Activated CD8-positive, alpha-beta memory T cell treated with anti-CD3 and anti-CD28 coated beads for 1 hour (primary cell): ENCODE data around the gene PSPC1.

Experiments used
- DNase-seq, 2 donors: peaks; one replicate each; pipeline ENCODE4 v3.0.0-alpha.2; 2020; ENCODE audit warnings: low read depth in 1 of 2; ENCODE audit errors: extremely low read depth in 1 of 2

The PSPC1 gene

DNA sequence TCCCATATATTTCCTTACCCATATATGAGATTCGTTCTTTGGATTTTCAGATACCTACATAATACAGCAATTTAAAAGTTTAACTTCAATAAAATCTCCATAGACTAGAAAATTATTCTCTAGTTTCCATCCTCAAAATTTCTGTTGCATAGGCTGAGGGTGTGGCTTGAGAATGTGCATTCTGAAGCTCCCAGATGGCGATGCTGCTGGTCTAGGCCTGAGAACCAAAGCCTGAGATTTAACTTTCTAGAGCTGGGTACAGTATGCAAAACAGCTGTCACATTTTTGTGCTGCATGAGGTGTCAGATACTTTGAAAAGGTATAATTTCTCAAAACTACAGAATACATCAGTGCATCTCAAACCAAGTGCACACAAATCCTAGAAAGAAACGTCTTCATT, 106.6 kb downstream of the PSPC1 start:
- DNase-seq: no peak

DNA sequence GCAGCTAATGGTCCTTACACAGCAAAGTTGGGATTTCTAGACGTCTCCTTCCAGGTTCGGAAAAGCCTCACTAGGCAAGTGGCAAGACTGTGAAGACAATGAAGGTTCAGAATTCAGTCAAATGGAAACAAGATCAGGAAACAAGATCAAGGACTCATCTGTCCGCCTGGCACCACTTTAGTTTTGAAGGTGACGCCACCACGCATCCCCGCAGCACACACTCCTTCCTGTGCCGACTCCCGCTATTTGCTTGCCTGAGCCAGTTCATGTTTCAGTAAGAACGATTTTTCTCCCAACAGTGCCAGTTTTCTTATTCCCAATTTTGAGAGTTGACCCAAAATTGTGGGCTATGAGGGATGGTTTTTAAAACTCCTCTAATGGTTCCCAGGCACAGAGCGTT, 107.8 kb downstream of the PSPC1 start:
- DNase-seq: no peak

DNA sequence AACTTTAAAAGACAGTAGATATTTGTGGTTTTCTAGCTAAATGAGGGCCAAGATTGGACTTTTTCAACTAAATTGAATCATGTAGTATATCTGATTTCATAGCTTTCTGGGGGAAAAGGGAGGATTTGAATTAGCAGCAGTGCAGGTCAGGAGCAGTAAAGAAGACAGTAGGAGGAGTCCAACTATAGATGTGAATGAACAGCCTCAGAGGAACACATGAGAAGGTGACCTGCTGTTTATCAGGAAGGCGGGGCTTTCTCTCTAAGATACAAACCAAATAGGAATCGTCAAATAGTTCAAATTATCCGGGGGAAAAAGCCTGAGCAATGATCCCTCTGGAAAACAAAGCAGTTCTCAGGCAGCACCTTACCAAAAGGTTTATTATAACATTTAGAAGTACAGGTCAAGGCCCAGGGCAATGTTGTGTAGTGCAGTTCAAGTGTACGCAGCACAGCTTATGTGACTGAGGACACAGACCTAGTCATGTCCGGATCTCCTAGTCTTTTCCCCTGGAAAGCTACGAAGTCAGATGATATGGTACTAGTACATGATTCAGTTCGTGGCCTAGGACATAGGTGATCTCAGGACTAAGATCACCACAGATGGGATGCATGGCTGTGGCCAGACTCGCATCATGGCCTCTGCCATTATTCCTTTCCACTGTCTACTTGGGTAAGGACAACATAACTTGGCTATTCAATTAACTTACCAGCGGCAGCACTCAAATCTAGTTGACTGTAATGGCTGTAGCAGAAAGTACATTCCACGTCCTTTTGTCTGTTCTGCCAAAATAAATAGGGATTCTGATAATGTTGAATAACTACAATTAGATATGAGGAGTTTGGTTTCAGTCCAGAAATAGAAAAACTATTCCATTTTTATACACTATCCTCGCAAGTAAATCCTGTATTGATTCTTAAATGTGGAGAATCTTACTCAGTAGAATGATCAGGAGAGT, 109.0 kb downstream of the PSPC1 start:
- DNase-seq: no peak

DNA sequence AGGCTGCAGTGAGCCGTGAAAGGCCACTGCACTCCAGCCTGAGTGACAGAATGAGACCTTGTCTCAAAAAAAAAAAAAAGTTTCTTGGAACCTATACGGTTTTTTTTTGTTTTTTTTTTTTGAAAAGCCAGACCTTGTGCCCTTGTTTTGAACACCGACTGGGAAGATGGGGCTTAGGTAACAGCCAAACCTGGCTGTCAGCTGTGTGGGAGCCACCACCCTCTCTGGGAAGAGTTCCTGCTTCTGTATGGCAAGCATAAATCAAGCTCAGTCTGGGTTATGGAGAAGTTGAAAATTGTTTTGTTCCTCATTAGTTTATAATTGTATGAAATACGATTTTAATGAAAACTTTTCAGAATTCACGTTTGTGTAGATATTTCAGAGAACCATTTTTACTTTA, 109.8 kb downstream of the PSPC1 start:
- no peak for DNase-seq

DNA sequence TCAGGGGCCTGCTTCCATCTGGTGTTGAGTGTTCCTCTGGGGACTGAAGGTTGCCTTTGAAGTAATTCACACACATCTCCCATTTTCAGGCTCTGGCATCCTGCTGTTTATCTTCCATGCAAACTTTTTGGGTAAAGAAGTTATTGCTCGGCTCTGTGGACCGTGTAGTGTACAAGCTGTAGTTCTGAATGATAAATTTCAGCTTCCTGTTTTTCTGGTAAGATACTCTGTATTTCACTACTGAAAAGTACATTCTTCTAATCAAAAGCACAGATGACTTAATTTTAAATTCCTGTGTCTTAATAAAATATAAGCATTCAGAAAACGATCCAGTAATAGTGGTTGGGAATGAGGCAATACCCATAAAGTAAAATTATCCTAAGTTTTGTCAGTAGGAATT, 112.6 kb downstream of the PSPC1 start:
- DNase-seq: no peak

DNA sequence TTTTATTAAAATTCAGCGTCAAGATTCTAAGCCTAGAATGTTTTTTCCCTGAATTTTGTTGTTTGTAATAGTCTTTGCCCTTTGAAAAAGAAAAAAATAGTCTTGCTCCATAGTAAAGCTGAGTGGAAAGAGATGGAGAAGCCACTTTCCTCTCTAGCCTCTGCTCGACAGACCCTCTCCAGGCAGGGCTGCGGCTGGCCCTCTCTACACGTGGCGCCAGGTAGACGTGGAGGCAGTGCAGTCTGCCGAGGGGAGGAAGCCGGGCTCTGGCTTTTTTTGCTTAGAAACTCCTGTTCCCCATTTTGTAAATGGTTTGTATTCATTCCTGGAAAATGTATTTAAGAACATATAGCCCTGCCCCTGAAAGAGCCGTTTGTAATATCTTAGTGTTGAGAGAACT, 114.0 kb downstream of the PSPC1 start:
- no peak for DNase-seq

DNA sequence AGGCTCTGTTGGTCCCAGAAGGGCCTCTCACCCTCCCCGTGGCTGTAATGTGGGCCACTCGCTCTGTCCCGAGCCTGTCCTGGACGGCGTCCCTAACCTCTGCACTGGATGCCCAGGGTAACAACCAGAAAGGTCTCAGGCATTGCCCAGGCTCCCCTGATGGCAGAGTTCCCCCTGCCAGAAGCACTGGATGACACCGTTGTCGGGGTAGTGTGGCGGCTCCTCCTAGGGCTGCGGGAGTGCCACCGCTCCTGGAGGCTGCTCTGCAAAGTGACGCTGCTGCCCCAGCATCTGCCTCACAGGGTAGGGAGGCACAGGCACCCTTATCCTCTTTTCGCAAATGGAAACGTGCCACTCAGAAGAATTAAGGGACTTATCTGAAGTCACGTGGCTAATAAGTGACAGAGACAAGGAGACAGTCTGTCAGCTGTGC, 117.3 kb downstream of the PSPC1 start:
- no peak for DNase-seq

DNA sequence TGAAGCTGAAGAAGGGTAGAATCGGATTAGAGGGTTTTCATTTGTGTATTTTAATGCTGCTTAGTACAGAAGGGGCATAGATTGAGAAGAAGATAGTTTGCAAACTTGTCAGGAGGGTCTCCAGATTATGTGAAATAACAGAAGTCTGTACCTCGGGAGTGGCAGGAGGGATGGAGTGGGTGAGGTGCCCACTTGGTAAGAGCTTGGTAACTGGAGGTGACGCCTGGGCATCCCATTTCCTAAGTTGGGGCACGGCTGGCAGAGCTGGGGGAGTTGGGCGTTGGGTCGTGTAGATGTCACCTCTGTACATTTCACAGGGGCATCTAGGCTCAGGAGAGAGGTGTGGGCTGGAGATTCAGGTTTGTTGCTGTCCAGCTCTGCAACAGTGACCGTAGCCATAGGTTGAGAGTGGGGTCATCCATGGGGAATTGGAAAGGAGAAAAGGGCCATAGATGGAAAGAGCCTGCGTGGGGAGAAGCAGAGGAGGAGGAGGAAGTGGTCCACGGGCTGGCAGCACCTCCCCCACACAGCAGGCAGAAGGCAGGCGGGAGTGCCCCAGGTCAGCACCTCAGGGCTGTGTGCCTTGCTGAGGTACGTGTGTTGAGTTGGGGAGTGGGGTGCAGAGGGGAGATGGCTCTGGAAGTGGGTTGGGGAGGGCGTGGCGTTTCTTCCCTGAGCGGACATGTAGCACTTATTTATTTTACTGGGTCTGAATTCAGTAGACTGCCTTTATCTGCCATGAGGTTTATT, 118.1 kb downstream of the PSPC1 start:
- DNase-seq: no peak

DNA sequence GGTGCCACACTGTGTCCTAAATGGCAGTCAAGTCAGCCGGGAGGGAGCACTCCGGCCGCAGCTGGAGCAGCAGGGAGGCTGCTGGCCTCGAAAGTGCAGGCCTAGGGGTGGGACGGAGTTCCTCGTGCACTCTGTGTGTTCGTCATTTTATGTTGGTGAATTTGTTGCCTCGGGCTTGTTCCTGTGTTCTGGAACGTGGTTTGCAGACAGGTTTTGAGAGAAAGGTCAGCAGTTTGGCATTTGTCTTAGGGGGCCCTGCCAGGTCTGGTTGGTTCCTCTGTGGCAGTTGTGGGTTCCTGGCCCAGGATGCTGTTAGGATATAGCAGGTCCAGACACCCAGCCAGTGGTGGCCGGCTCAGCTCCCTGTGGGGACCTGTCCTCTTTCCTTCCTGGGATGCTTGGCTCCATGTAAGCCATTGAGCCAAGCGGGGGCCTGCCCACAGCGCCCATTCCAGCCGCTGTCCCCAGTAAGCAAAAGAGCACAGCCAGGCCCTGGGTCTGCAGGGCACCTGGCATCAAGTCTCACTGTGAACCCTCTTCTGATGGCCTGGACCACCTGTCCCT, 119.2 kb downstream of the PSPC1 start:
- no peak for DNase-seq

DNA sequence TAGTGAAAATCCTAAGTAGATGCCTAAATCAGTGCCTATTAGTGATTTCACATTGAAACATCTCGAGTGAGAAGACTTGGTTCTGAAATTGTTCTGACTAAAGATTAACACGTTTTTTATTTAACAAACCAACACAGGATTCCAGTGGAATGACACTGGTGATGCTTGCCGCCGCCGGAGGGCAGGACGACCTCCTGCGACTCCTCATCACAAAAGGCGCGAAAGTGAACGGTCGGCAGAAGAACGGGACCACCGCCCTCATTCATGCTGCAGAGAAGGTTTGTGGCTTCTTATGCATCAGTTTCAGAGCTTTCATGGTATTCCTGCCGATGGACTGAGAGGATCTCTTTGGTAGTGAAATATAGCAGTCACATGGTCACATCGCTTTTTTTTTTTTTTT, 121.2 kb downstream of the PSPC1 start:
- no peak for DNase-seq

DNA sequence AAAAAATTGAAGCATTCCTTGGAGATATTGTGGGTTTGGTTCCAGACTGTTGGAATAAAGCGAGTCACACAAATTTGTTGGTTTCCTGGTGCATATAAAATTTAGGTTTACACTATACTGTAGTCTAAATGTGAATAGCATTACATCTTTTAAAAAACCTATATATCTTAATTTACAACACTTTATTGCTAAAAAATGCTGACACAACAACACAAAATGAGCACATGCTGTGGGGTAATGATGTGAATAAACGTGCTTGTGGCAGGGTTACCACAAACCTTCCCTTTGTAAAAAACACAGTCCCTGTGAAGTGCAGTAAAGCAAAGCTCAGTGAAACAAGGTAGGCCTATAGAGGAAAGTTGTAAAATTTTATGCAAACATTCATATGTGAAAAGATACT, 121.6 kb downstream of the PSPC1 start:
- DNase-seq: no peak

DNA sequence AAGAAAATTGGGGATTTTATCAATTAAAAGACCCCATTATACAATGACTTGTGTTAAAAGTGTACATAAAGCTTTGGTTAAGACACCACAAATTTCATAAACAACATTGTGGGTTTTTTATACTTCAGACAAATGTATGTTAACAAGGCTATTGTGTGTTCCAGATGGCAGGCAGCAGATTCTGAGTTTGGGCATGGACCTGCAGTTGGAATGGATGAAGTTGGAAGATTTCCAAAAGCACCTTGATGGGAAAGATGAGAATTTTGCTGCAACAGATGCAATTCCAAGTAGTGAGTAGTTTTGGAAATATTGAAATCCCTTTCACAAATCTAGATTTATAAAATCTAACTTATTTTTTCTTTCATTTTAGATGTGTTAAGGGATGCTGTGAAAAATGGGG, 123.9 kb downstream of the PSPC1 start:
- DNase-seq: no peak

DNA sequence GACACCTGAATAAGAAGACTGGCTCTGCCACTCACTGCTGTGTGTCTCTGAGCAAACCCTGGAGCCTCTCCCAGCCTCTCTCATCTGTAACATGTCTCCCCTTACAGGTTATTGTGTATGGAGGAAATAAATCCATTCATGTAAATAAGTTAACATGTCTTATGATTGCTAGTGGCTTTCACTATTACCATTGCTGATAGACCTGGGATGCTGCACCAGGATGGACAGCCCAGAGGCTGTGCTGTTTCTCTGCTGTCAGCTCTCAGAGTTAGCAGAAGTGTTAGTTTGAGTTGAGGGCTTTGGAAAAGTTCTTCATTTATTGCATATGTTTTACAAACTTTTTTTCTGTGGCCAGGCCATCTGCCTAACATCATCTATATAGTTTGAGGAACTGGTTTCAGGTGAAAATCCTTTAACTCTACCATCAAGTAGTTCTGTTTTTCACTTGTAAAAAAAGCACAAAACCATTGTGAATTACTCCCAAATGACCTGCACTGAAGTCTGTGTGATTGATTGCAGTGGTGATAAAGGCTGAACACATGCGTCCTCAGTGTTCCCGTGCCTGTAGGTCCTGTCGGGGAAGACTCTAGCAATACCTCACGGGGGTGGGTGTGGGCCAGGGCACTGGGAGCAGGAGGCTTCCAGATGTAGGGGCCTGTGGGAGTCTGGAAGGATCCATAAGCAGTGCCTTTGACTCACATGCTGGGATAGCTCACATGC, 124.7 kb downstream of the PSPC1 start:
- no peak for DNase-seq
